Activated gamma-delta T cell (primary cell): ENCODE results near the gene CAPN7.
"Not testable (repeated sequence)": the region's sequence is repeated elsewhere in the genome, so short reads cannot be mapped to it uniquely, and the experiment has no call there.

Experiments
- DNase-seq: peaks from one replicate; lab custom pipeline; 2025; lab: John Stamatoyannopoulos, UW
- total RNA-seq, 2 donors: gene quantifications; one replicate each; lab custom pipeline; 2026; lab: John Stamatoyannopoulos, UW

The CAPN7 gene
- total RNA-seq: 135 to 145 reads per million in 2 donors

DNA sequence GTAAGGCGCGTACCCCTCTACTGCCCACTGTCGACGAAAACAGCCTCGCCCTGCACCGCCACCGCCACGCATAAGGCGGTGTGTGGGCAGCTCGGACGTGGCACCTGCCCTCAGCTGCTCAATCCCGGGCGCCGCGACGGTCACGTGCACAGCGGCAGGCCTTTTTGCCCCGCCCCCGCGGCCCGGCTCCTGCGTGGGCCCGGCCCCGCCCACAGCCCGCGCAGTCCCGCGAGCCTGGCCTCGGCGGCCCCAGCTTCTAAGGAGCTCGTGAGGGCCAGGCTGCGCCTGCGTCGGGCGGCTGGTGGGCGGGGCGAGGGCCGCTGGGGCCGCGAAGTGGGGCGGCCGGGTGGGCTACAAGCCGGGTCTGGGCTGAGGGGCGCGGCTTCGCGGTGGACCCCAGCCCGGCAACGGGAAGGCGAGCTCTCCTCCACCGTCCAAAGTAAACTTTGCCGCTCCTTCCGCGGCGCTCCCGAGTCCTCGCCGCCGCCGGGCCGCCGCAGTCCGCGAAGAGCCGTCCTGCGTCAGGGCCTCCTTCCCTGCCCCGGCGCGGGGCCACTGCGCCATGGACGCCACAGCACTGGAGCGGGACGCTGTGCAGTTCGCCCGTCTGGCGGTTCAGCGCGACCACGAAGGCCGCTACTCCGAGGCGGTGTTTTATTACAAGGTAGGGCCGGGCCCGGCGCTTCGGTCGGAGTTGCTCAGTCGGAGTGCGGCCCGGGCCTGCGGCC is at the start of gene CAPN7:
TSS of gene CAPN7 (plus strand) at position 313 of the 728 bp plus-strand sequence. CDS start at position 563, 250 bp downstream.
- DNase-seq: no peak

DNA sequence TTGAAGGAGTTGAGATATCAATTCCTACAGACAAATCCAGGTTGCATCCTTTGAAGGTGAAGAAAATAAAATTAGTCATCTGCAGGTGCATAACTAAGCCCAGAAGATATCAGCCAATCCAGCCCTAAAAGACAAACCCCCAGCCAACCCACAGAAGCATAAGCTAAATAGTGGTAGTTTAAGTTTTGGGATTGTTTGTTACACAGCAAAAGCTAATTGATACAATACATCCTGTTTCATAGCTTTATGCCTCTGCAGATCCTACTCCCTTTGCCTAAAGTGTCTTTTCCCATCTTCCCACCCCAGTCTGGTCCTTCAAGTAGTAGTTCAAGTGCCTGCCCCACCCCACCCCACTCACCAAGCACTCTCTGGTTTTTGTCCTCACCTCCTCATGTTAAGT is 48.6 kb upstream of the CAPN7 start:
- DNase-seq: no peak

- no peak for DNase-seq
Observed at GRCh38 chr3:15159501-15160136, 46.4 kb upstream of the CAPN7 start.

GRCh38 chr3:15160662-15161061 is 45.4 kb upstream of the CAPN7 start:
- no peak for DNase-seq

DNA sequence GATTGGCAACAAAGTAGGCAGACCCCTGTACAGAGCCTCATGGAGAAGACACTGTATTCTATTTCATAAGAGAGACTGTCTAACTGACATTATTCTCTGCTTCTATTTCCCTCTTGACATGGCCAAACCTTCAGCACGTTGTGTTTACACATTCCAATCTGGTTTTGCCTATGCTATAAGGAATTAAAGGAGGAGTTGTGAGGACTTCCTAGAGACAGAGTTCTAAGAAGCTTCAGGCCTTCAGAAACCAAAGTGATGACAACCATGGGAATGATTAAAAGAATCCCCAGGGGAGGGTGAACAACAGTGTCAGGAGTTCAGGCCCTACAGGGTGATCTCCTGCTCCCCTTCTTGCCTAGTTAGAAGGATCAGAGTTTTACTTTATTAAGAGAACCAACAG is 44.9 kb upstream of the CAPN7 start:
- DNase-seq: no peak

DNA sequence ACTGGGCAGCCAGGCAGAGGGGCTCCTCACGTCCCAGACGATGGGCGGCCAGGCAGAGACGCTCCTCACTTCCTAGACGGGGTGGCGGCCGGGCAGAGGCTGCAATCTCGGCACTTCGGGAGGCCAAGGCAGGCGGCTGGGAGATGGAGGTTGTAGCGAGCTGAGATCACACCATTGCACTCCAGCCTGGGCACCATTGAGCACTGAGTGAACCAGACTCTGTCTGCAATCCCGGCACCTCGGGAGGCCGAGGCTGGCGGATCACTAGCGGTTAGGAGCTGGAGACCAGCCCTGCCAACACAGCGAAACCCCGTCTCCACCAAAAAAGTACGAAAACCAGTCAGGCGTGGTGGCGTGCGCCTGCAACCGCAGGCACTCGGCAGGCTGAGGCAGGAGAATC is 42.4 kb upstream of the CAPN7 start:
- DNase-seq: not testable (repeated sequence)

DNA sequence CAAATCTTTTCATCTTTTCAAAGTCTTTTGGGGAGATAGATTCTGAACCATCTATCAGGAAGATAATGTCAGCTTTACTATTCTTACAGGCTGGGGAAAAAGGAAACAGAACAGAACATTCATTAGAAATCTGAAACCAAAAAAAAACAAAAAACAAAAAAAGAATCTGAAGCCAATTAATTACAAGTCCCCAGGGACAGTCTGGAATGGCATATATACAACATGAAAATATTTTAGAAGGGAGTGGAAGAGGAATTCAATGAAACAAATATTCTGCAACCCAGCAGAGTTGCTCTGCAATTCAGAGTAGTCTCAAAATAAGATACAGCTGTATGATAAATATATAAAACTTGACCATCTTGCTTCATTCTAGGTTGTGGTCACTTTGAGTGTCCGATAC is 41.7 kb upstream of the CAPN7 start:
- DNase-seq: no peak

- no peak for DNase-seq
Observed at GRCh38 chr3:15165061-15165460, 41.0 kb upstream of the CAPN7 start.

- not testable (repeated sequence) for DNase-seq
Observed at GRCh38 chr3:15166391-15166790, 39.7 kb upstream of the CAPN7 start.

DNA sequence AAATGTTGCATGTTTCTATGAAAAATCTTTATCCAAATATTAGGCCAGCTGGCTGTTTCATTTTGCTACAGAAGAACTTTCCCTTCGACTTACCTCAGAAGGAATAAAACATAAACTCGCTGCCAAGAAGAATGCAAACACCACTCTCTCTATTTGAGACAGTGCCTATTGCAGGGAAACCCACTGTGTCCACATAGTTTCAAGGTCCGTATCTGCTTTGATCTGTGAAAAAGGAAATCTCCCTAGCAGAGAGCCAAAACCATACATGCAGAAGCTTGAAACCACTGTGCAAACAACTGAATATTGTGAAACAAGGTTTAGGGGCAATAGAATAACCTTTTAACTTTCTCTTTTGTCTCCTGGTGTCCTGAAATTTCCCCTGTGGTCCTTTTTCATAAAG is 35.0 kb upstream of the CAPN7 start:
- DNase-seq: no peak

DNA sequence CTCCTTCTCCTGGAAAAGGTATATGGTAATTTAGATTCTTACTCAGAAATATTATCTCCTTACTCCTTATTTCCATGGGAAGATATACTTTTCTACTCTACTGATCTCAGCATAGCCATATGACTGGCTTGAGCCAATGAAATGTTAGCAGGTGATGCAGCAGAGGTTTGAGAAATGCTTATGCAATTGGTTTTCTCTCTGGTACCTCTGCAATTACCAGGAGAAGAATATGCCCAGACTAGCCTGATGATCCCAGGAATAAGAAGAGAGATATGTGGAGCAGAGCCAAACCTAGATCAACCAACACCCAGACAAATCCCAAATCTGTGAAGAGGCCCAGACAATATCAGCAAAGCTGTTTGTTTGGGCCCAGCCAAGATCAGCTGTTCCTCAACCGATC is 33.2 kb upstream of the CAPN7 start:
- DNase-seq: no peak

- DNase-seq: no peak
Observed at GRCh38 chr3:15174953-15175352, 31.1 kb upstream of the CAPN7 start.

DNA sequence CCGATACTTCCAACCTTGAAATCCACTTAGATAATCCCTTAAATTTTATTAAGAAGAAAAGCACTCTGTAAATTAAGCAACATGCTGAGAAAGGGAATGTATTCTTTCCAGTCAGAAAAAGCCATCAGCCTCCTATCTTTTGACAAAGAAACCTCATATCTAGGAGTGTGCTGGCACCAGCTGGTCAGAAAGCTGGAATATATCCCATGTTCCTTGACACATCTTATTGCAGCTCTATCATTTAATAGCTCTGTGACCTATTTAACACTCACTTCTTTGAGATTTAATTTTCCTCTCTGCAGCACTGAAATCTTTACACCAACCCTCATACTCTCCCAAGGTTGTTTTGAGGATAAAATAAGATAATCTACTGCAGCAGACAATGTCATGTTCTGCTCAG is 30.4 kb upstream of the CAPN7 start:
- DNase-seq: no peak

GRCh38 chr3:15180042-15180611 is 25.9 kb upstream of the CAPN7 start:
- DNase-seq: no peak

DNA sequence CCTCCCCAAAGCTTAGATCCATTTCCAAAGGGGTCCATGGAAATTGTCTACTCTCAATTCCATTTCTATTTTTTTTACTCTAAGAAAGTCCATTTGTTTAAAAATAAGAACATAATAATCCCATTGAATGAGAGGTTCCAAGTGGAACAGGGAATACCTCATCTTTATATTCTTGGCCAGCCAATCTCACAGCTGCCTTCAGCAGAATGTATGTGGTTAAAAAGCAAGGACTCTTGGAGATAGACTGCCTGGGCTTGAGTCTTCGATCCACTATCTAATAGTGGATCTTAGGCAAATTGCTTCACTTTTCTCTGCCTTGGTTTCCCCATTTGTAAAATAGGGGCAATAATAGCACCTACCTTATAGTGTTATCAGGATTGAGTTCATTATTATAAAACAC is 24.5 kb upstream of the CAPN7 start:
- no peak for DNase-seq

- no peak for DNase-seq
Observed at GRCh38 chr3:15181963-15182362, 24.1 kb upstream of the CAPN7 start.

DNA sequence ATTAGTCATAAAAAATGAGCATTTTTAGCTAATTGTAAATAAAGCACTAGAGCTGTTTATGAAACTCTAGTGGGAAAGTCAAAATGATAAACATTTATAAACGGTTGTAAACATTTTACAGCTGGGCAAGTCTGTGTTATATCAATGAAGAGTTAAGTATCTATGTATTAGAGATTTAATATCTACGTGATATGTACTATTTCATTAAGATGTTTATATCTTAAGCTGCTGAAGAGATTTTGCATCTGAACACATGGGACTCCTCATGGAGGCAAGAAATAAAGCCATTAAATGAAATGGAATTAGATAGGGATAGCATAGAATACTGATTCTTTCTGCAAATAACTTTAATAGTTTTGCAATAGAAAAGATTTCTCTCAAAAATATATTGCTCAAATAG is 23.0 kb upstream of the CAPN7 start:
- no peak for DNase-seq

DNA sequence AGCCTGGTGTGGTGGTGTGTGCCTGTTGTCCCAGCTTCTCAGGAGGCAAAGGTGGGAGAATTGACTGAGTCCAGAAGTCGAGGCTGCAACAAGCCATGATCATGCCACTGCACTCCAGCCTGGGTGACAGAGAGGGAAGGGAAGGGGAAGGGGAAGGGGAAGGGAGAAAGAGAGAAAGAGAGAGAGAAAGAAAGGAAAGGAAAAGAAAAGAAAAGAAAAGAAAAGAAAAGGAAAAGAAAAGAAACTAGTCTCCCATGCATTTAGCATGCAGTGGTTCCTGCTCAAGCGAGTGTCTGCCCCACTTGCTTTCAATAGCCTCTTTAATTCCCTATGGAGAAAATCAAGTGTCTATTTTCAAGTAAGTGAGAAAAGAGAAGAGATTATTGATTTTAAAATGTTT is 20.6 kb upstream of the CAPN7 start:
- no peak for DNase-seq

GRCh38 chr3:15186101-15186476 is 20.0 kb upstream of the CAPN7 start:
- DNase-seq: no peak

- DNase-seq: not testable (repeated sequence)
Observed at GRCh38 chr3:15186477-15187164, 19.4 kb upstream of the CAPN7 start.

GRCh38 chr3:15197340-15198029 is 8.6 kb upstream of the CAPN7 start:
- no peak for DNase-seq

DNA sequence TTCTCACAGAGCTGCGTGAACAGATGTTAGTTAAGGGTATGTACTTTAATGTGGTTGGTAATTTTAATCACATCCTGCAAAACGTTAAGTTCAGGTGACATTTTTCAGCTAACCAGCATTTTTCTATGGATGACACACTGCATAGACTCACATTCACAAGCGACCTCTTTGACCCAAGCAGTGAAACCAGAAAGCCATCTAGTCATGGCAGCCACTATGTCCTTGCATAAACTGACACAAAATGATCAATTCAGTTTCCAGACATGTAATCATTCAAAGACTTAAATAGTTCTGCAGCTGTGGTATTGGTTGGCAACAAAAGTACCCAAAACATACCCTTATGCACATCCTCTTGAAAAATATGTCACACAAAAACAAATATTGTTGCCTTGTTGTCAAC is 7.4 kb upstream of the CAPN7 start:
- DNase-seq: no peak
